ENCODE data around the gene APCDD1.
"Not testable (repeated sequence)": the region's sequence is repeated elsewhere in the genome, so short reads cannot be mapped to it uniquely, and the experiment has no call there.

Gene APCDD1

DNA sequence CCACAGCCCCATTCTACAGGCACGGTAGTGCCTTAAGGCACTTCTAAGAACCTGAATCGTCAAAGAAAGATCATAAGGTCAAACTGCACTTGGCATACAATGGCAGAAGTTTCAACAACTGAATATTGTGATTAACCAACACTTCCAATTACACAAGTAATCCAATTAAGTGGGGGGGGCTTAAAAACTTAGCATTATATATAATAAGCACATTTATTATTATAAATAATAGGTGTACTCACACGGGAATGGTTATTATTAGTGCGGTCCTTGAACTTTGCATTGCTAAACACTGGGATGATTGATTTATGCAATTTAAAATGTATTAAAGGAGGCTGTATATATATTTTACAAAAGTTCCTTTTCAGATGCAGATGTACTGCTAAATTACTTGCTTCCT lies 7.6 kb downstream of the APCDD1 start:
- Histone ChIP-seq H3K9me3 (no peaks in the 10 kb centered on the region), H3K4me1 (no peaks in the 10 kb centered on the region), H3K36me3 (no peaks in the 10 kb centered on the region), H3K4me3 (ENCODE audit: low read depth, low read length) (no peak overlapping the region), H3K27me3 (no peaks in the 10 kb centered on the region)
- no peak for DNase-seq
- no peak for TF ChIP-seq CTCF (IDR thresholded peaks at IDR 0.05; ENCODE audit: low read depth, low read length)

DNA sequence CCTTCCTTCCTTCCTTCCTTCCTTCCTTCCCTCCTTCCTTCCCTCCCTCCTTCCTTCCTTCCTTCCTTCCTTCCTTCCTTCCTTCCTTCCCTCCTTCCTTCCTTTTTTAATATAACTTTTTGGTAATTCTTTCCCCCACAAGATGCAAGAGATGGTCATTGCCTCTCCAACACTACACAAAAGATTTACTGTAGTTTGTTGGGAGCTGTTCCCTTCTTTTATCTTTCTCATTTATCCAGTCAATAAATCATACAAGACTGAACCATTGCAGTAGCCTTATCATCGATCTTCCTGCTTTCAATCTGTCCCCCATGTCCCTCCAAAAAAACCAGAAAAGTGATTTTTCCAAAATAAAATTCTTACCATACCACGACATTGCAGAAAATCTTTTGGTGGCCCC lies 8.2 kb downstream of the APCDD1 start:
- Histone ChIP-seq H3K4me3 (ENCODE audit: low read depth, low read length) (no peak overlapping the region), H3K9me3 (no peaks in the 10 kb centered on the region), H3K36me3 (no peaks in the 10 kb centered on the region), H3K4me1 (no peaks in the 10 kb centered on the region), H3K27me3 (no peaks in the 10 kb centered on the region)
- no peak for DNase-seq
- TF ChIP-seq CTCF (IDR thresholded peaks at IDR 0.05; ENCODE audit: low read depth, low read length) = no peak

DNA sequence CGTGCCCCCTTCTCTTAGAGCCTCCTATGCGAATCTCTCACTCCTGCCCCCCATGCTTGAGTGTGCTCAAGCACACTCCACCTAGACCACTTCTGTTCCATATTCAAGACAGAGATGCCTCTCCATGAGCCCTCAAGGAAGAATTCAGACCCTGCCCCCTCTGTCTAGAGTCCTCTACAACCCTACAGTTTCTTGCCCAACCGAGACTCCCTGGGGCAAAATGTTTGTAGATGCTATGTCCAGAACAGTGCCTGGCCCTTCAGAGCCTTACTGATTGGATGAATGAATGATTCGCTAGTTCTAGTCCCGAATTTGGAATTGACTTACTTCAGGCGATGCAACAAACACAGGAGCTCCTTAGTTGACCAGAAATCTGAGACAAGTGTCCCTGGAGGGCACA lies 8.7 kb downstream of the APCDD1 start:
- Histone ChIP-seq H3K4me1 (no peaks in the 10 kb centered on the region), H3K27me3 (no peaks in the 10 kb centered on the region), H3K4me3 (ENCODE audit: low read depth, low read length) (no peak overlapping the region), H3K9me3 (no peaks in the 10 kb centered on the region), H3K36me3 (no peaks in the 10 kb centered on the region)
- DNase-seq = no peak
- TF ChIP-seq CTCF (IDR thresholded peaks at IDR 0.05; ENCODE audit: low read depth, low read length) = no peak

DNA sequence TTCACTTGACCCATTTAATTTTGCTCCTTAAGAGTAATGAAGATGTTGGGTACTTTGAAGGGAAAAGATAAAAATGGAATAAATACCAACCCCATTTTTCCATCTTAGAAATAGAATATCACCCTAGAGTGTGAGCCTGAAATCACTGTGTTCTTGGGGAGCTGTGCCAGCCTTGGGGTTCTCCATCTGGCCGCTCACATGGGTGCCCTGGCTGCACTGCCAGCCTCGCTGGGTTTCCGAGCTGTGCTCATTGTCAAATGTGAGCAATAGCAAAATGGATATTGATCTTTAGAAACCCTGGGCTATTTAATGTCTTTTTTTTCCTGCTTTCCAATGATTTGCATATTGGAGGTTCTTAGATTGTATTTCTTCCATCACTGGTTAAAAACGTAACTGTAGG lies 9.3 kb downstream of the APCDD1 start:
- no peaks in the 10 kb centered on the region for H3K36me3 ChIP-seq
- no peaks in the 10 kb centered on the region for H3K4me1 ChIP-seq

GRCh38 chr18:10464161-10464648 lies 9.8 kb downstream of the APCDD1 start:
- not testable (repeated sequence) for H3K4me3 ChIP-seq (ENCODE audit: low read depth, low read length); H3K27me3 ChIP-seq; H3K36me3 ChIP-seq; H3K4me1 ChIP-seq; H3K9me3 ChIP-seq; DNase-seq

More for the DNA sequence above, 9.3 kb downstream of the APCDD1 start:
- no peak overlapping the region for H3K4me3 ChIP-seq (ENCODE audit: low read depth, low read length)
- H3K27me3 ChIP-seq = no peaks in the 10 kb centered on the region
- no peaks in the 10 kb centered on the region for H3K9me3 ChIP-seq
- no peak for DNase-seq
- TF ChIP-seq CTCF (IDR thresholded peaks at IDR 0.05; ENCODE audit: low read depth, low read length) = no peak

DNA sequence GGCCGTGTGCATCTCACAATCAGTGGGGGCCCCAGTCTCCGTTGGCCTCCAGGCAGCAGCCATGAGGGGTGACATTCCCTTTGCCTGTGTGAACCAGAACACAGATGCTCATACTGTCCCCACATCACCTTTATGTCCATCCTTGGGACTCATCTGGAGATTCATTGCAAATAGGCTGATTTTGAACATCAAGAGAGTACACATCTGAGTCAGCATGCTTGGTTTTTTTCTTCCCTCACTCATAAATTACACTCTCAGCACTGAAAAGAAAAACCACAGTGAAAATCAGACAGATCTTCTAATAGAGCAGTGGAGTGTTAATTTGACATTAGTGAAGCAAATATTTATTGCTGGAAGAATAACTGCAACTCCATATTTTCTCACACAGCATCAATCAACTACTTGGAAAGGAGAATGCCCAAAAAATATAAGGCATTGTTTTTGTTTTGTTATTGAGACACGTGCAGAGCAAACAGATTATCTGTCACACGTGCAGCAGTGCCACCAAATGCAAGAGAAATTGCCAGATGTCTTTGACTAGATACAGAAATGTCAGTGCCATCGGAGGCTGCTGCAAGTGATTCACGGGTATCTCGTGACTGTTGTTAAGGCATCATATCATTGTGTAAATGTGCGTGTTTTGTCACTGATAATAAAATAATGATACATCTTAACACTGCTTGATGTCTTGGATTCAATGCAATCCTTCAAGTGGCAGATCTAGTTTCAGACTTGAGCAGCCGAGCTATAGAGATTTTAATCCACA lies 10.9 kb downstream of the APCDD1 start:
- no peak for TF ChIP-seq CTCF (IDR thresholded peaks at IDR 0.05; ENCODE audit: low read depth, low read length)

More for the DNA sequence above, 10.9 kb downstream of the APCDD1 start:
- Histone ChIP-seq H3K4me1 (no peaks in the 10 kb centered on the region), H3K9me3 (no peaks in the 10 kb centered on the region), H3K27me3 (no peaks in the 10 kb centered on the region), H3K36me3 (no peaks in the 10 kb centered on the region), H3K4me3 (ENCODE audit: low read depth, low read length) (no peak overlapping the region)
- DNase-seq = no peak

Data from BE2C (cell line).